Stimulated activated CD4-positive, alpha-beta T cell treated with anti-CD3 and anti-CD28 coated beads, Interleukin-1b, Interleukin-23, amount 100 ng/mL, for 4 hours (primary cell): ENCODE data around the gene POFUT1.

Experiments
- DNase-seq, 2 donors: peaks; one replicate each; pipeline ENCODE4 v3.0.0-alpha.2; 2020; ENCODE audit warnings: low read depth in 2 of 2

POFUT1 gene

DNA sequence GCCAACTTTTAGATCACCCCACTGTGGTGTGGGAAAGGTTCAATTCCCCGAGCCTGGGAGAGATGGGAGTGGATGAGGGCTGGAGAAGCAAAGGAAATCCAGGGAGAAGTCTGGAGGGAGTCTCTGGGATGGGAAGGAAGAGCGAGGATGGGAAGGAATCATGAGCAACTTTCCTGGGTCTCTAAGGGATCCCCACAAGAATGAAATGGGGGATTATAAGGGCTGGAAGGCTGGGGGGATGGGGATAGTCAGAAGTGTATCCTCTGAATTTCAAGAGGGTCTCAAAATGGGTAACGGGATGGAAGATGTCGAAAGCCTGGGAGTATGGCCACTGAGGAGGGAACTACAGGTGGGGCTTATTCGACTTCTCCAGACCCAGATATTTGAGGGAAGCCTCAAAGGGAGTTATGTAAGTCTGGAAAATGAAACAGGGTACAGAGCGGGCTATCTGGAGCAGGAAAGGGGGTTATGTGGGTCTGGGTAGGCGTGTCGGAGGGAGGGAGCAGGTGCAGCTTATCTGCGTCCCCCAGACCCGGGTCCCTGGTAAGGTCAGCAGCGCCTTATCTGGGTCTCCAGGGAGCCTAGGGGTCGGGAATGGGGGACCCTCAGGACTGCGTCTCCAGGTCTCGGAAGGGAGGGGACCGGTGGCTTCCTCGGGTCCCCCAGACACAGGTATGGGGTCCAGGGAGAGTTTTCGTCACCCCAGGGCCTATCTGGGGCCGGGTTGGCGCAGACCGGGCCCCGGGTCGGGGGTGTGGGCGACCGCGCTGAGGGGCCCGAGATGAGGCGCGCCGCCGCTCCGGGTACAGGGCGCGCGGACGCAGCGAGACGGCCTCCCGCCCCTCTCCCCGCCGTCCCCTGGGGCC is 687 bp upstream of the POFUT1 start:
- DNase-seq, result no peak

GRCh38 chr20:32208499-32209154 is 947 bp downstream of the POFUT1 start:
- DNase-seq, result no peak

GRCh38 chr20:32209850-32210605 is 2.3 kb downstream of the POFUT1 start:
- no peak for DNase-seq

- no peak for DNase-seq
Observed at GRCh38 chr20:32213870-32214269, 6.2 kb downstream of the POFUT1 start.

DNA sequence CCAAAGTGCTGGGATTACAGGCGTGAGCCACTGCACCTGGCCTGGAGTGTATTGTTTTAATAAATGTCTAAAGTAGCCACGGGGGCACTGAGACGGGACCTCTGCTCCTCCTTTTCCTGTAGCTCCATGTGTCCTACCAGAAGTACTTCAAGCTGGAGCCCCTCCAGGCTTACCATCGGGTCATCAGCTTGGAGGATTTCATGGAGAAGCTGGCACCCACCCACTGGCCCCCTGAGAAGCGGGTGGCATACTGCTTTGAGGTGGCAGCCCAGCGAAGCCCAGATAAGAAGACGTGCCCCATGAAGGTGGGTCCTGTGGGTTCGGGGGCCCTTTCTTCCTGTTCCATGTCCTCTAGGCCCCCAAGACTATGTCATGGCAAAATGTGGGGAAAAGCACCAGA is 7.5 kb downstream of the POFUT1 start:
- DNase-seq, result no peak

GRCh38 chr20:32215729-32216128 is 8.0 kb downstream of the POFUT1 start:
- no peak for DNase-seq

DNA sequence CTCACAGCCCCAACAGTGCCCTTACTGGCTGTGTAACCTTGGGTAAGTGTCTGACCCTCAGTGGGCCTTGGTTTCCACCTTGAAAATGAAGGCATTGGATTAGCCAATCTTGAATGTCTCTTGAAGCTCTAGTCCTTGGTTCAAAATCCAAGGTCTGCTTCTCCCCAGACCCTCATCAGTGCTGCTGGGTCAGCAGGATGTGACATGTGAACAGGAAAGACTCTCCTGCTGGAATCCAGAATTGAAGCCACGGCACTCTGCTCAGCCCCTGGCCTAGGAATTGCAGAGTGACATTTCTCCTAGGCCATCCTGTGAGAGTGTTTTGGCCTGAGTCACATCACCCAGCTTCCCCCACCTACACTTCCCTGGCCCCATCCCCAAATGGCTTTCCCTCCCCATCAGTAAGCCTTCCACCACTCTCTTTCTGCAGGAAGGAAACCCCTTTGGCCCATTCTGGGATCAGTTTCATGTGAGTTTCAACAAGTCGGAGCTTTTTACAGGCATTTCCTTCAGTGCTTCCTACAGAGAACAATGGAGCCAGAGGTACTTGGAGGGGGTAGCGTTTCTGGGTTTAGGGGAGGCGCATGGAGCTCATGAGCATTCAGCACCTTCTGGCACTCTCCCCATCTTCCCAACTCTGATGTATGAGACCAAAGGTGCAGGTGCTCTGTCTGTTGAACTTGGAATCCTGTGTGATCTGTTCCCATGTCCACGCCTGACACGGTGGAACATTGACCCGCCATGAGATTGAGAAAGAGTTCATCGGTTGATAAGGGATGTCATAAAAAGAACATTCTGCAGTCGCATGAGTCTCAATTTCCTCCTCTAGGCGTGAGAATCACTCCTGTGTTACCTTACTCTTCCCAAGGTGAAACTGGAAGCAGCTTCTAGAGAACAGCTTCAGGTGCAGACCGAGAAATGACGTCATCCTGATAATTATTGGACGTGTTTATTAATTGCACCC is 8.8 kb downstream of the POFUT1 start:
- no peak for DNase-seq

GRCh38 chr20:32218156-32218900 is 10.6 kb downstream of the POFUT1 start:
- no peak for DNase-seq

- no peak for DNase-seq
Observed at GRCh38 chr20:32224463-32224862, 16.8 kb downstream of the POFUT1 start.

- DNase-seq, result no peak
Observed at GRCh38 chr20:32226391-32226790, 18.7 kb downstream of the POFUT1 start.

GRCh38 chr20:32227306-32227705 is 19.6 kb downstream of the POFUT1 start:
- DNase-seq, result no peak

GRCh38 chr20:32227744-32228688 is 20.3 kb downstream of the POFUT1 start:
- DNase-seq, result no peak

GRCh38 chr20:32229251-32229747 is 21.6 kb downstream of the POFUT1 start:
- no peak for DNase-seq

- no peak for DNase-seq
Observed at GRCh38 chr20:32230707-32231106, 23.0 kb downstream of the POFUT1 start.

GRCh38 chr20:32231245-32231644 is 23.6 kb downstream of the POFUT1 start:
- no peak for DNase-seq

- no peak for DNase-seq
Observed at GRCh38 chr20:32231847-32232246, 24.2 kb downstream of the POFUT1 start.

- no peak for DNase-seq
Observed at GRCh38 chr20:32232326-32232886, 24.7 kb downstream of the POFUT1 start.

DNA sequence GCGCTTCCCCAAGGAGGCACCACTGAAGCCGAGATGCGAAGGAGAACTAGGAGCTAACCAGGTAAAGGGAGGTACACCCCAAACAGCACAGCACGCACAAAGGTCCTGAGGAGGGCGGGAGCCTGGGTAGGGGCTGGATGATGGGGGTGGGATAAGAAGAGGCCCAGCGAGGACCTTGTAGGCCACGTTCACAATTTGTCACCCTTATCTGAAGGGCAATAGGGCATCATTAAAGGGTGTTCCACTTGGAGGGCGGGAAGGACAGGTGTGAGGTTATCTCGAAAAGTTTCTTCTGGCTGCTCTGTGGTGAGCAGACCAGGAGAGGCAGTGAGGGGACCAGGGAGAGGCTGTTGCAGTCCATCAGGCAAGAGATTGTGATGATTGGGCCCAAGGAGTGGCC is 25.6 kb downstream of the POFUT1 start:
- no peak for DNase-seq
